Measurements from ENCODE around the gene SCART1. TPM values are rescaled to one million over a fixed set of nuclear protein-coding genes. Genes with fewer than 3 reads are reported as not detected.

Gene SCART1
- total RNA-seq, 1 experiment from 2014 or later, result 0.50 TPM

GRCh38 chr10:133458021-133458709 is 4.4 kb downstream of the SCART1 start:
- peaks cover 5 to 19% (median 5%) of the 10 kb centered on the region in 3 experiments; a peak in 5 of 7 replicates for H3K36me3 Mint-ChIP-seq (ENCODE audit: insufficient read depth in 1 of 3, low read depth in 3 of 3)
- no peak overlapping the region for H4K8ac ChIP-seq (replicated peaks; ENCODE audit: insufficient read length, low read depth, low read length)
- H4K20me1 ChIP-seq (ENCODE audit: control insufficient read depth, insufficient read depth, insufficient read length), result no peaks in the 10 kb centered on the region
- no peak overlapping the region for H2AFZ ChIP-seq (ENCODE audit: low read length)
- H2BK12ac ChIP-seq (ENCODE audit: insufficient read length, low read depth, low read length), result no peak overlapping the region
- H3K4me2 ChIP-seq (ENCODE audit: insufficient read depth, insufficient read length, low read length), result no peak overlapping the region
- no peak overlapping the region for H3K23ac ChIP-seq (ENCODE audit: insufficient read length, low read depth, low read length)
- H2BK15ac ChIP-seq (ENCODE audit: low read depth, low read length), result no peak overlapping the region
- peaks cover 82 to 91% of the 10 kb centered on the region in 2 experiments for H3K9me3 Mint-ChIP-seq
- WGBS (ENCODE audit: extremely low coverage, insufficient read length, low lambda C conversion rate), result no CpG with 5 or more reads among the region's 40 CpGs
- no peak overlapping the region for H3K9ac ChIP-seq (ENCODE audit: extremely low read depth, insufficient read length, low read length)
- no peak overlapping the region for H3K18ac ChIP-seq (ENCODE audit: insufficient read length, low read depth, low read length)
- H3K9me3 ChIP-seq (ENCODE audit: control insufficient read depth, low read depth, low read length), result peaks cover 76% of the 10 kb centered on the region
- no peaks in the 10 kb centered on the region for H3K4me1 Mint-ChIP-seq
- H3K14ac ChIP-seq (ENCODE audit: insufficient read depth, low read length), result no peak overlapping the region
- no peak overlapping the region for H3T11ph ChIP-seq (ENCODE audit: low read length)
- H3K79me2 ChIP-seq (ENCODE audit: insufficient read depth, low read length), result no peaks in the 10 kb centered on the region
- peaks cover 6% of the 10 kb centered on the region for H3K27me3 Mint-ChIP-seq (ENCODE audit: low read depth)
- no peaks in the 10 kb centered on the region for H3K23me2 ChIP-seq (ENCODE audit: insufficient read length, low read depth, low read length, poor library complexity, severe bottlenecking)
- no peaks in the 10 kb centered on the region for H3K27me3 ChIP-seq (ENCODE audit: insufficient read depth, low read length)
- no peak overlapping the region for H2BK5ac ChIP-seq (ENCODE audit: insufficient read length, low read length)
- no peak for TF ChIP-seq CTCF (conservative IDR thresholded peaks at IDR 0.05)
- no peak overlapping the region for H2BK20ac ChIP-seq (ENCODE audit: low read depth, low read length, poor library complexity, severe bottlenecking)
- no peak overlapping the region for H3K56ac ChIP-seq (ENCODE audit: insufficient read length, low read depth, low read length)
- H3K79me1 ChIP-seq (ENCODE audit: insufficient read depth, low read depth, low read length, poor library complexity, severe bottlenecking), result no peaks in the 10 kb centered on the region
- no peak overlapping the region for H4K91ac ChIP-seq (ENCODE audit: insufficient read length, low read depth, low read length)
- H3K4me3 Mint-ChIP-seq, result no peak overlapping the region
- H3K27ac Mint-ChIP-seq, result no peak overlapping the region; a peak in 1 of 7 replicates
- H3K4ac ChIP-seq (ENCODE audit: low read depth, low read length), result no peak overlapping the region
- H4K5ac ChIP-seq (ENCODE audit: insufficient read length, low read depth, low read length), result no peak overlapping the region
- no peak overlapping the region for H3K27ac ChIP-seq (ENCODE audit: insufficient read length, low read depth, low read length)
- no peak for DNase-seq
- H2AK5ac ChIP-seq (ENCODE audit: insufficient read length, low read length), result no peak overlapping the region
- no peak overlapping the region for H2BK120ac ChIP-seq (ENCODE audit: low read depth, low read length, poor library complexity, severe bottlenecking)
- H3K4me1 ChIP-seq (ENCODE audit: insufficient read depth, low read length), result no peaks in the 10 kb centered on the region

All from H9 (cell line).